Measurements from ENCODE around the gene UGT1A5. TPM values are rescaled to one million over a fixed set of nuclear protein-coding genes. Genes with fewer than 3 reads are reported as not detected.

The UGT1A5 gene
- total RNA-seq, 4 donors from 2014 or later, result not detected

DNA sequence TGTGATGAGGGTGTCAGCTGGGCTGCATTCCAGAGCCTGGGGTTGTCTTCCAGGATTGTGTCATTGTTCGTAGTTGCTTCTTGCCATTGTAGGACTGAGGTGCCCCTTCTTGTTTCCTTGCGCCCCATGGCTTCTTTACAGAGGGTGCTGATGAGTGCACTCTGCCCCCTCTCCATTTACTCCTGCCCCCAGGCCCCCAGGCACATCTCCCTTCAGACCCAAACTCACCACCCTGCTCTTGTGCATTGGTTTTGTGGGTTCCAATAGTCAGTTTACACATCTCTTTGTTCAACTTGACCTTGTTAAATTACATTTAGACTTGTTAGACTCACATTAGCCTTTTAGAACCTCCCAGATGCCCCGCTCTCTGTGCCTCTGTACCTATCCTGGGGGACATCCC is 108.5 kb downstream of the UGT1A5 start:
- Histone ChIP-seq H3K27me3 (no peaks in the 10 kb centered on the region), H3K4me1 (no peaks in the 10 kb centered on the region), H3K27ac (no peak overlapping the region), H3K36me3 (no peaks in the 10 kb centered on the region), H3K9me3 (no peaks in the 10 kb centered on the region), H3K4me3 (no peak overlapping the region)
- TF ChIP-seq POLR2A (IDR thresholded peaks at IDR 0.05), result no peak
- no peak for TF ChIP-seq CTCF (IDR thresholded peaks at IDR 0.05)
- intact Hi-C loops (cut with DNase I; ENCODE audit: low total_unique reads), result no loop called here
- DNase-seq, result no peak

DNA sequence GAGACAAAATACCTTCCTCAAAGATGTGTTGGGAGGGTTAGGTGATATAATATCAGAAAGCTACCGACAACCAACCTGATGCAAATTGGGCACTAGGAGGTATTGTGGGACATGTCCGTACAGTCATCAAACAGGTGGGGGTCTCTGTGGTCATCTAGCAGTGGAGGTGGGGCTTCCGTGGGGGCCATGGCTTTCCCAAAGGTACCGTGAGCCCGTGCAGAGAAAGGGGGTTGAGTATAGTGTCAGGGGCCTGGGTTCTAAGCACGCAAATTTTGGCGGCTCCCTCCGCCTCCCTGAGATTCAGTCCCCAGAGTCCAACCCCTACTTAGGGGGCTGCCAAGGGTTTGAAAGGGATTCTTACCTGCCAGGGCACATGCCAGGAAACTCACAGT is 109.0 kb downstream of the UGT1A5 start:
- no peak for TF ChIP-seq CTCF (IDR thresholded peaks at IDR 0.05)

GRCh38 chr2:233822101-233822771 is 109.5 kb downstream of the UGT1A5 start:
- intact Hi-C loops (cut with DNase I; ENCODE audit: low total_unique reads), result no loop called here
- no peak overlapping the region for H3K4me3 ChIP-seq
- no peak for TF ChIP-seq POLR2A (IDR thresholded peaks at IDR 0.05)
- no peak for TF ChIP-seq CTCF (IDR thresholded peaks at IDR 0.05)
- DNase-seq, result no peak
- H3K9me3 ChIP-seq, result no peaks in the 10 kb centered on the region
- H3K36me3 ChIP-seq, result no peaks in the 10 kb centered on the region
- no peaks in the 10 kb centered on the region for H3K27me3 ChIP-seq
- H3K4me1 ChIP-seq, result no peaks in the 10 kb centered on the region
- no peak overlapping the region for H3K27ac ChIP-seq

More for the DNA sequence above, 109.0 kb downstream of the UGT1A5 start:
- Histone ChIP-seq H3K27ac (no peak overlapping the region), H3K27me3 (no peaks in the 10 kb centered on the region), H3K36me3 (no peaks in the 10 kb centered on the region), H3K9me3 (no peaks in the 10 kb centered on the region), H3K4me1 (no peaks in the 10 kb centered on the region), H3K4me3 (no peak overlapping the region)
- no peak for DNase-seq
- intact Hi-C loops (cut with DNase I; ENCODE audit: low total_unique reads), result no loop called here

Other genes with a start within 250 kb of the UGT1A5 start
- 10 to 100 TPM; 14.7 to 60.2 (median 49.5) TPM for gene USP40, start 146.1 kb upstream of the UGT1A5 start, total RNA-seq
- gene UGT1A8, start 95.3 kb upstream of the UGT1A5 start, total RNA-seq, result not detected
- not detected for gene UGT1A10, start 76.5 kb upstream of the UGT1A5 start, total RNA-seq
- not detected for gene UGT1A9, start 41.0 kb upstream of the UGT1A5 start, total RNA-seq
- under 1 TPM in 1 of 4 donors, not detected in 3; 0.29 TPM for gene UGT1A7, start 31.0 kb upstream of the UGT1A5 start, total RNA-seq
- gene UGT1A6, start 20.0 kb upstream of the UGT1A5 start, total RNA-seq, result not detected
- gene UGT1A4, start 5.8 kb downstream of the UGT1A5 start, total RNA-seq, result not detected
- gene UGT1A3, start 16.1 kb downstream of the UGT1A5 start, total RNA-seq, result not detected
- not detected for gene UGT1A1, start 47.4 kb downstream of the UGT1A5 start, total RNA-seq
- not detected for gene MROH2A, start 65.4 kb downstream of the UGT1A5 start, total RNA-seq
- 10 to 100 TPM in 1 of 4 donors, not detected in 3; 13.0 TPM for gene HJURP, start 141.6 kb downstream of the UGT1A5 start, total RNA-seq
- gene TRPM8, start 204.5 kb downstream of the UGT1A5 start, total RNA-seq, result under 1 TPM in 1 of 4 donors, not detected in 3; 0.35 TPM

Data from uterus (tissue), 4 donors.